GM13977 (cell line): ENCODE results near the gene CPSF6.
"Not testable (repeated sequence)": the region's sequence is repeated elsewhere in the genome, so short reads cannot be mapped to it uniquely, and the experiment has no call there.

ENCODE experiments used
- DNase-seq: peaks from one replicate; pipeline ENCODE4 v3.0.0; 2012; ENCODE audit warnings: low spot score
- in situ Hi-C: fragments of 300-500 bp; cut with MboI; formaldehyde crosslinking; loops from one replicate; pipeline ENCODE4 v1.12.0; 2022; ENCODE audit warnings: low sequenced_read_pairs, low pct_unique_long_range_greater_than_20kb, mixed read lengths, inconsistent platforms; ENCODE audit not compliant: unreplicated experiment
- TF ChIP-seq, protein P1 (sequence below): IDR thresholded peaks from 2 replicates; pipeline ENCODE4 v1.5.1; 2012; ENCODE audit warnings: mild to moderate bottlenecking, control low read depth; ENCODE audit not compliant: insufficient read depth; ENCODE audit errors: extremely low read depth, missing control alignments

The CPSF6 gene

GRCh38 chr12:69291278-69291593, 51.9 kb downstream of the CPSF6 start:
- TF ChIP-seq, protein P1, sequence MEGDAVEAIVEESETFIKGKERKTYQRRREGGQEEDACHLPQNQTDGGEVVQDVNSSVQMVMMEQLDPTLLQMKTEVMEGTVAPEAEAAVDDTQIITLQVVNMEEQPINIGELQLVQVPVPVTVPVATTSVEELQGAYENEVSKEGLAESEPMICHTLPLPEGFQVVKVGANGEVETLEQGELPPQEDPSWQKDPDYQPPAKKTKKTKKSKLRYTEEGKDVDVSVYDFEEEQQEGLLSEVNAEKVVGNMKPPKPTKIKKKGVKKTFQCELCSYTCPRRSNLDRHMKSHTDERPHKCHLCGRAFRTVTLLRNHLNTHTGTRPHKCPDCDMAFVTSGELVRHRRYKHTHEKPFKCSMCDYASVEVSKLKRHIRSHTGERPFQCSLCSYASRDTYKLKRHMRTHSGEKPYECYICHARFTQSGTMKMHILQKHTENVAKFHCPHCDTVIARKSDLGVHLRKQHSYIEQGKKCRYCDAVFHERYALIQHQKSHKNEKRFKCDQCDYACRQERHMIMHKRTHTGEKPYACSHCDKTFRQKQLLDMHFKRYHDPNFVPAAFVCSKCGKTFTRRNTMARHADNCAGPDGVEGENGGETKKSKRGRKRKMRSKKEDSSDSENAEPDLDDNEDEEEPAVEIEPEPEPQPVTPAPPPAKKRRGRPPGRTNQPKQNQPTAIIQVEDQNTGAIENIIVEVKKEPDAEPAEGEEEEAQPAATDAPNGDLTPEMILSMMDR: no peak
- no peak for DNase-seq
- in situ Hi-C loops: no loop called here

DNA sequence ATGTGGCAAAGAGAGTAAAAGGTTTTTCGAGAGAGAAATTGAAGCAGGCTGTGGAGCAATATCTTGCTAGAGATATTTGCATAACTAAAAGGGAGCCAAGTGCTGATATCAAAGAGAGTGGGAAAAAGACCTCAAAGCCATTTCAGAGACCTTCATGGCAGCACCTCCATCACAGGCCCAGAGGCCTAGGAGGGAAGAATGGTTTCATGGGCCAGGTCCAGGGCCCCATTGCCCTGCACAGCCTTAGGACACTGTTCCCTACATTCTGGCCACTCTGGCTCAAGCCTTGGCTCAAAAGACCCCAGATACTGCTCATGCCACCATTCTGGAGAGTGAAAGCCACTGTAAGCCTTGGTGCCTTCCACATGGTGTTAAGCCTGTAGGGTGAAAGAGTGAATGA, 58.8 kb downstream of the CPSF6 start:
- TF ChIP-seq, protein P1: no peak
- in situ Hi-C loops: no loop called here
- no peak for DNase-seq

DNA sequence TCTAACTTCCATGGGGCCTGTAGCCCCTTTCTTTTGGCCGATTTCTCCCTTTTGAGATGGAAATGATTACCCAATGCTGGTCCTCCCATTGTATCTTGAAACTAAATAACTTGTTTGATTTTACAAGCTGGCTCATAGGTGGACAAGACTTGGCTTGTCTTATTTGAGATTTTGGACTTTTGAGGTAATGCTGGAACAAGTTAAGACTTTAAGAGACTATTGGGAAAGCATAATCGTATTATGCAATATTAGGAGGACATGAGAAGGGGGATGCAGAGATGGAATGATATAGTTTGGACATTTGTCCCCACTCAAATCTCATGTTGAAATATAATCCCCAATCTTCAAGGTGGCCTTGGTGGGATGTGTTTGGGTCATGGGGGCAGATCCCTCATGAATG, 59.6 kb downstream of the CPSF6 start:
- TF ChIP-seq, protein P1: no peak
- no peak for DNase-seq
- in situ Hi-C loops: no loop called here

DNA sequence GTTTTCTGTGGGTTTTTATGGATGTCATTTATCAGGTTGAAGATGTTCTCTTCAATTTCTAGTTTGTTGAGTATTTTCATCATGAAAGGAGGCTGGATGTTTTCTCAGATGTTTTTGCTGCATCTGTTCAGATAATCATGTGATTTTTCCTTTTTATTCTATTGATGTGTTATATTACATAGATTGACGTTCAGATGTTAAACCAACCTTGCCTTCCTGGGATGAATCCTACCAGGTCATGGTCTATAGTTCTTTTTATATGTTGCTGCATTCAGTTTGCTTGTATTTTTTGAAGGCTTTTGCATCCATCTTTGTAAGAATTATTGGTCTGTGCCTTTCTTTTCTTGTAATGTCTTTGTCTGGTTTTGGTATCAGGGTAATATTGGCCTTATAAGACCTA, 64.9 kb downstream of the CPSF6 start:
- DNase-seq: no peak
- TF ChIP-seq, protein P1: no peak
- in situ Hi-C loops: no loop called here

DNA sequence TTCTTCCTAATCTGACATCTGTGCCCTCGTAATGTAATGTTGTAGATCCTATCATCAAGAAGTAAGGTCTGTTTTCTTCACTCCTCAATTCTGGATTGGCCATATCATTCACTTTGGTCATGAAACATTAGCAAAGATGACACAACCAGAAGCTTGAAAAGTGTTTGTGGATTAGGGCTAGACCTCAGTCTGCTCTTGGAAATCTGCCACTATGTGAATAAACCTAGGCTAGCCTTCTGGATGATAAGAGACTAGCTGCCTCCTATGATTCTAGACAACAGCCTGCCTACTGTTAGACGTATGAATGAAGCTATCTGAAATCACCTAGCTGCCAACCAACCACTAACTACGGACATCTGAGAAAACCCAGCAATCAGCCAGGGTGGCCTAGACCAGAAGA, 70.1 kb downstream of the CPSF6 start:
- in situ Hi-C loops: no loop called here
- DNase-seq: no peak
- TF ChIP-seq, protein P1: no peak

DNA sequence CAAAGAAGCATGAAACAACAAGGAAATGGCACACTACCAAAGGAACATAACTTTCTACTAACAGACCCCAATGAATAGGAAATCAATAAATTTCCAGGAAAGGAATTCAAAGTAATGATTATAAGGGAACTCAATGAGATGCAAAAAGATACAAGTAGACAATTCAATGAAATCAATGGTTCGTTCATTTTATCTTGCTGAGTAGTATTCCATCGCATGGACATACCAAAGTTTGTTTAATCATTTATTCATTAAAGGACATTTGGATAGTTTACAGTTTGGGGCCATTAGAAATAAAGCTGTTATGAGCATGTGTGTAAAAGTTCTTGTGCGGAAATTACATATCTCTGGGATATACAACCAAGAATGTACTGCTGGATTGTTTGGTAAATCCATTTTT, 73.8 kb downstream of the CPSF6 start:
- DNase-seq: no peak
- in situ Hi-C loops: no loop called here
- TF ChIP-seq, protein P1: no peak

- in situ Hi-C loops, DNase-seq: not testable (repeated sequence)
Measured at GRCh38 chr12:69316784-69317183, 77.4 kb downstream of the CPSF6 start.

GRCh38 chr12:69317233-69317632, 77.9 kb downstream of the CPSF6 start:
- DNase-seq, in situ Hi-C loops: not testable (repeated sequence)
